Kidney (tissue), 14 donors: ENCODE data around the gene OR4B1. TPM values are rescaled to one million over a fixed set of nuclear protein-coding genes. Genes with fewer than 3 reads are reported as not detected.

Experiments used
- DNase-seq, 5 donors: peaks; one replicate each; pipeline ENCODE4 v3.0.0-alpha.2; 2013 to 2020
- FAIRE-seq: peaks from 2 replicates; lab custom pipeline; 2012; peaks lifted over from hg19 to GRCh38; lab: Jason Lieb, UNC
- H3K27ac ChIP-seq, 2 donors: one replicate each; pipeline ENCODE4 v1.7.0; 2013; ENCODE audit warnings: low read depth in 2 of 2, low read length in 2 of 2, inconsistent platforms in 1 of 2
- H3K27me3 ChIP-seq: one replicate; pipeline ENCODE4 v1.7.1; 2013; ENCODE audit warnings: low read length, inconsistent platforms; ENCODE audit not compliant: control insufficient read depth, insufficient read depth
- H3K36me3 ChIP-seq, 3 donors: one replicate each; pipeline versions ENCODE4 v1.7.0 to v1.7.1; 2013; ENCODE audit warnings: low read length in 3 of 3, control low read depth in 1 of 3, inconsistent platforms in 1 of 3; ENCODE audit not compliant: insufficient read depth in 3 of 3, control insufficient read depth in 2 of 3
- H3K4me1 ChIP-seq, 3 donors: one replicate each; pipeline versions ENCODE4 v1.7.0 to v1.7.1; 2013; ENCODE audit warnings: low read length in 3 of 3, inconsistent platforms in 1 of 3, low read depth in 1 of 3; ENCODE audit not compliant: control insufficient read depth in 2 of 3, insufficient read depth in 2 of 3
- H3K4me3 ChIP-seq, 3 donors: one replicate each; pipeline versions ENCODE4 v1.7.0 to v1.8.1; 2013; ENCODE audit warnings: low read length in 3 of 3, control low read depth in 1 of 3, inconsistent platforms in 1 of 3
- H3K9ac ChIP-seq, 3 donors: one replicate each; pipeline versions ENCODE4 v1.7.0 to v1.7.1; 2013; ENCODE audit warnings: low read length in 3 of 3, control low read depth in 1 of 3, inconsistent platforms in 1 of 3
- H3K9me3 ChIP-seq, 3 donors: one replicate each; pipeline versions ENCODE4 v1.7.0 to v1.7.1; 2013; ENCODE audit warnings: low read length in 3 of 3, control low read depth in 1 of 3, inconsistent platforms in 1 of 3; ENCODE audit not compliant: control insufficient read depth in 2 of 3, insufficient read depth in 1 of 3
- CTCF ChIP-seq: IDR thresholded peaks from 3 replicates; pipeline ENCODE4 v1.5.1; 2012; ENCODE audit warnings: mild to moderate bottlenecking, moderate library complexity, borderline replicate concordance; ENCODE audit not compliant: insufficient read depth; ENCODE audit errors: extremely low read depth
- intact Hi-C: fragments of 100-400 bp; cut with DNase I; formaldehyde crosslinking; loops from one replicate; pipeline ENCODE4 v1.11.1; 2022
- polyA plus RNA-seq: library from polyadenylated mRNA; stranded (reverse); fragments of 350-450 nt; fragmentation: Illumina TruSeq; extraction: RNeasy Lipid Tissue Mini Kit (QIAGEN cat#74804); gene quantifications from one replicate; pipeline ENCODE4 v1.2.3, GENCODE V29; 2014; ENCODE audit warnings: low read depth, low replicate concordance; ENCODE audit not compliant: insufficient read depth
- total RNA-seq: library from RNA; stranded (reverse); fragmentation: NEBNext Ultra II Directional; extraction: Animal tissue kit (Norgen Biotek cat#: 25700); gene quantifications from one replicate; pipeline ENCODE4 v1.2.1, GENCODE V29; 2021
- donor health status: control.
- donor health status: control.
- donor health status: control.
- donor health status: control.
- donor health status: control.
- donor health status: DM: yes; HTN: yes; CAD: no.
- donor health status: Normal renal cell carcinoma (clear cell type).

OR4B1 gene
- total and polyA plus RNA-seq, 2 donors from 2014 or later = not detected

GRCh38 chr11:48261600-48261999 is 45.0 kb downstream of the OR4B1 start:
- intact Hi-C loops = no loop called here
- no peak for TF ChIP-seq CTCF
- no peaks in the 10 kb centered on the region for H3K9me3 ChIP-seq
- H3K4me3 ChIP-seq = no peak overlapping the region
- H3K36me3 ChIP-seq = no peaks in the 10 kb centered on the region
- H3K27me3 ChIP-seq = no peaks in the 10 kb centered on the region
- no peaks in the 10 kb centered on the region for H3K4me1 ChIP-seq
- no peak for DNase-seq
- H3K27ac ChIP-seq = no peak overlapping the region
- H3K9ac ChIP-seq = no peak overlapping the region
- FAIRE-seq = no peak

- Histone ChIP-seq H3K27me3 (no peaks in the 10 kb centered on the region), H3K36me3 (no peaks in the 10 kb centered on the region), H3K9ac (no peak within 1 kb of the TSS), H3K4me1 (no peaks in the 10 kb centered on the region), H3K4me3 (no peak within 1 kb of the TSS), H3K9me3 (no peaks in the 10 kb centered on the region), H3K27ac (no peak within 1 kb of the TSS)
- DNase-seq (no peak), FAIRE-seq (no peak)
- no peak for TF ChIP-seq CTCF
- intact Hi-C loops = no loop called here
These were observed 46.9 kb downstream of the OR4B1 start, which contains the start of gene OR4X1 for GRCh38 chr11:48263423-48263911. TSS of gene OR4X1 (plus strand) at chr11:48263861. CDS start at chr11:48263861, 0 bp downstream.

Other genes starting within 250 kb of the OR4B1 start
- 80.5 TPM for gene PTPRJ, start 236.3 kb upstream of the OR4B1 start, total RNA-seq
- gene PTPRJ, start 236.3 kb upstream of the OR4B1 start, polyA plus RNA-seq = 9.2 TPM
- not detected for gene OR4X2, start 28.3 kb downstream of the OR4B1 start, total RNA-seq
- gene OR4X2, start 28.3 kb downstream of the OR4B1 start, polyA plus RNA-seq = not detected
- not detected for gene OR4X1, start 47.1 kb downstream of the OR4B1 start, total RNA-seq
- not detected for gene OR4X1, start 47.1 kb downstream of the OR4B1 start, polyA plus RNA-seq
- gene OR4S1, start 89.4 kb downstream of the OR4B1 start, total RNA-seq = not detected
- not detected for gene OR4S1, start 89.4 kb downstream of the OR4B1 start, polyA plus RNA-seq
- not detected for gene OR4C3, start 108.1 kb downstream of the OR4B1 start, total RNA-seq
- gene OR4C3, start 108.1 kb downstream of the OR4B1 start, polyA plus RNA-seq = not detected
- not detected for gene OR4C5, start 149.7 kb downstream of the OR4B1 start, total RNA-seq
- not detected for gene OR4C5, start 149.7 kb downstream of the OR4B1 start, polyA plus RNA-seq